OCI-LY3 (cell line): ENCODE measurements around the gene NT5E.

Experiments
- EZH2phosphoT487 ChIP-seq: fragments of 200-600 bp; shearing (Covaris generic); IDR thresholded peaks from 2 replicates; pipeline ENCODE4 v1.6.1; 2018; ENCODE audit warnings: antibody characterized with exemption, mixed run types, low read depth
- TF ChIP-seq, protein P1 (sequence below): fragments of 200-600, 300-600 bp; sonication (generic); IDR thresholded peaks from 2 replicates; pipeline ENCODE4 v1.5.1; 2014; ENCODE audit warnings: antibody characterized with exemption, low read length, low read depth

DNA sequence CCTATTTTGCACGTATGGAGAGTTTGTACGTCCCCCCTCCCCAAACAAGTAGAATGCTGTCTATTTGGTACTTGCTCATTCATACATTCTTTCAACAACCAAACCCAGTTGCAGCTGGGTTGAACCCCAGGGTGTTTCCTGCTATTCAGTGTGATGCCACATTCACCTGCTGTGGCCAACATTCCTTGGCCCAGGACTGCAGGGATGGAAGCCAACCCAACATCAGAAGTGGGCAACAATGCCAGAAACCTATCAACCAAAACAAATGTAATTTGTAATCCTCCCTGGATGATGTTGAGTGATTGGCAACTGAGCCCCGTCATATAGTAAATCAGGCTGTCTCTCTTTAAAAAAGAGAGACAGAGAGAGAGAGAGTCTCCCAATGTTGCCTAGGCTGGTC lies 8.9 kb downstream of the NT5E start:
- TF ChIP-seq, protein P1, sequence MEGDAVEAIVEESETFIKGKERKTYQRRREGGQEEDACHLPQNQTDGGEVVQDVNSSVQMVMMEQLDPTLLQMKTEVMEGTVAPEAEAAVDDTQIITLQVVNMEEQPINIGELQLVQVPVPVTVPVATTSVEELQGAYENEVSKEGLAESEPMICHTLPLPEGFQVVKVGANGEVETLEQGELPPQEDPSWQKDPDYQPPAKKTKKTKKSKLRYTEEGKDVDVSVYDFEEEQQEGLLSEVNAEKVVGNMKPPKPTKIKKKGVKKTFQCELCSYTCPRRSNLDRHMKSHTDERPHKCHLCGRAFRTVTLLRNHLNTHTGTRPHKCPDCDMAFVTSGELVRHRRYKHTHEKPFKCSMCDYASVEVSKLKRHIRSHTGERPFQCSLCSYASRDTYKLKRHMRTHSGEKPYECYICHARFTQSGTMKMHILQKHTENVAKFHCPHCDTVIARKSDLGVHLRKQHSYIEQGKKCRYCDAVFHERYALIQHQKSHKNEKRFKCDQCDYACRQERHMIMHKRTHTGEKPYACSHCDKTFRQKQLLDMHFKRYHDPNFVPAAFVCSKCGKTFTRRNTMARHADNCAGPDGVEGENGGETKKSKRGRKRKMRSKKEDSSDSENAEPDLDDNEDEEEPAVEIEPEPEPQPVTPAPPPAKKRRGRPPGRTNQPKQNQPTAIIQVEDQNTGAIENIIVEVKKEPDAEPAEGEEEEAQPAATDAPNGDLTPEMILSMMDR: no peak
- no peak for TF ChIP-seq EZH2phosphoT487
